ENCODE data around the gene IL17C. TPM values are rescaled to one million over a fixed set of nuclear protein-coding genes. Genes with fewer than 3 reads are reported as not detected.

The IL17C gene
- total RNA-seq (under 1 TPM in 3 of 5 donors, not detected in 2; 0.35 to 0.93 (median 0.39) TPM), total RNA-seq (0 to 0.85 (median 0.09) reads per million in 29 experiments)
- 0.29 TPM for total RNA-seq (2013)

- H3K27me3 ChIP-seq (replicated peaks in 1 of 2; ENCODE audit: control insufficient read depth in 2 of 2, extremely low read depth in 1 of 2, insufficient read depth in 2 of 2, low read length in 1 of 2): peaks cover 0 to 60% of the 10 kb centered on the region in 2 experiments
- POLR2A ChIA-PET: no interaction called here
- H3K36me3 Mint-ChIP-seq: peaks cover 3% of the 10 kb centered on the region
- peaks cover 8 to 17% of the 10 kb centered on the region in 2 donors for H3K27me3 Mint-ChIP-seq
- H3K4me3 Mint-ChIP-seq: peak within 1 kb of the TSS in 2 of 3 donors; percentile 25 to 64
- WGBS (ENCODE audit: insufficient coverage): 29% methylated on average over 23 of the region's 27 CpGs
- peaks cover 33 to 53% (median 42%) of the 10 kb centered on the region in 3 donors for H3K4me1 Mint-ChIP-seq
- peak in 13 of 35 experiments; percentile 16 to 51 (median 31) for DNase-seq
- peaks cover 16 to 79% of the 10 kb centered on the region in 2 experiments for H3K4me1 ChIP-seq (ENCODE audit: control insufficient read depth in 1 of 2, extremely low read depth in 1 of 2, insufficient read depth in 2 of 2, low read length in 2 of 2)
- H3K4me3 ChIP-seq (ENCODE audit: control insufficient read depth in 1 of 2, extremely low read depth in 1 of 2, low read length in 1 of 2): peak within 1 kb of the TSS; percentile 5 to 12
- no peaks in the 10 kb centered on the region for H3K9me3 Mint-ChIP-seq
- H3K9me3 ChIP-seq: no peaks in the 10 kb centered on the region
- peaks cover 0 to 1% of the 10 kb centered on the region in 2 donors for H3K36me3 ChIP-seq (ENCODE audit: control insufficient read depth in 2 of 2, extremely low read depth in 1 of 2, insufficient read depth in 1 of 2, low read length in 1 of 2)
- H3K27ac ChIP-seq (ENCODE audit: low read length): peak within 1 kb of the TSS; percentile 78
- peak within 1 kb of the TSS; percentile 51 to 66 for H3K27ac Mint-ChIP-seq
- CTCF ChIA-PET: interaction anchor here in 1 of 2 donors (2.4 kb wide), 1 partner anchor 19 kb away, joined by 23 read pairs; no protein-coding TSS in a partner anchor
- ATAC-seq (replicated peaks in 1 of 4): peak in 1 of 4 experiments; percentile 9
Measured at GRCh38 chr16:88638323-88639230, at the start of gene IL17C. Gene IL17C (plus strand): TSS chr16:88638572. CDS start chr16:88638642, 70 bp downstream.

GRCh38 chr16:88588754-88589153 is 49.6 kb upstream of the IL17C start:
- 68% methylated on average over 3 of the region's 6 CpGs for WGBS (ENCODE audit: insufficient coverage)
- Mint-ChIP-seq H3K4me3 (peak overlapping the region in 1 of 3 donors; percentile 31), H3K9me3 (no peaks in the 10 kb centered on the region), H3K27ac (peak overlapping the region; percentile 66 to 88), H3K36me3 (peaks cover 52% of the 10 kb centered on the region), H3K4me1 (peaks cover 40 to 53% (median 44%) of the 10 kb centered on the region in 3 donors), H3K27me3 (no peaks in the 10 kb centered on the region)
- H3K4me3 ChIP-seq (ENCODE audit: control insufficient read depth in 1 of 2, extremely low read depth in 1 of 2, low read length in 1 of 2): no peak overlapping the region
- H3K4me1 ChIP-seq (ENCODE audit: control insufficient read depth in 1 of 2, extremely low read depth in 1 of 2, insufficient read depth in 2 of 2, low read length in 2 of 2): peaks cover 0 to 34% of the 10 kb centered on the region in 2 experiments
- CTCF ChIA-PET: no interaction called here
- no peaks in the 10 kb centered on the region for H3K27me3 ChIP-seq (replicated peaks in 1 of 2; ENCODE audit: control insufficient read depth in 2 of 2, extremely low read depth in 1 of 2, insufficient read depth in 2 of 2, low read length in 1 of 2)
- H3K36me3 ChIP-seq (ENCODE audit: control insufficient read depth in 2 of 2, extremely low read depth in 1 of 2, insufficient read depth in 1 of 2, low read length in 1 of 2): peaks cover 25 to 62% of the 10 kb centered on the region in 2 donors
- no peaks in the 10 kb centered on the region for H3K9me3 ChIP-seq
- POLR2A ChIA-PET: no interaction called here
- DNase-seq (peak in 1 of 35 experiments; percentile 14), ATAC-seq (replicated peaks in 1 of 4) (peak; percentile 42 to 73 (median 56))
- H3K27ac ChIP-seq (ENCODE audit: low read length): peak overlapping the region; percentile 44

GRCh38 chr16:88589441-88589840 is 48.9 kb upstream of the IL17C start:
- ATAC-seq (replicated peaks in 1 of 4) (peak in 1 of 4 experiments; percentile 37), DNase-seq (no peak)
- Mint-ChIP-seq H3K27me3 (no peaks in the 10 kb centered on the region), H3K9me3 (no peaks in the 10 kb centered on the region), H3K4me3 (no peak overlapping the region), H3K36me3 (peaks cover 52% of the 10 kb centered on the region), H3K4me1 (peaks cover 39 to 52% (median 44%) of the 10 kb centered on the region in 3 donors), H3K27ac (peak overlapping the region; percentile 66 to 88)
- Histone ChIP-seq H3K4me1 (ENCODE audit: control insufficient read depth in 1 of 2, extremely low read depth in 1 of 2, insufficient read depth in 2 of 2, low read length in 2 of 2) (peaks cover 0 to 34% of the 10 kb centered on the region in 2 experiments), H3K9me3 (no peaks in the 10 kb centered on the region), H3K27me3 (replicated peaks in 1 of 2; ENCODE audit: control insufficient read depth in 2 of 2, extremely low read depth in 1 of 2, insufficient read depth in 2 of 2, low read length in 1 of 2) (no peaks in the 10 kb centered on the region), H3K4me3 (ENCODE audit: control insufficient read depth in 1 of 2, extremely low read depth in 1 of 2, low read length in 1 of 2) (no peak overlapping the region), H3K27ac (ENCODE audit: low read length) (peak overlapping the region; percentile 22), H3K36me3 (ENCODE audit: control insufficient read depth in 2 of 2, extremely low read depth in 1 of 2, insufficient read depth in 1 of 2, low read length in 1 of 2) (peaks cover 25 to 69% of the 10 kb centered on the region in 2 donors)
- WGBS (ENCODE audit: insufficient coverage): 81% methylated on average over 11 of the region's 11 CpGs
- CTCF ChIA-PET: interaction anchor here in 1 of 2 donors (0.7 kb wide), 1 partner anchor 31 kb away, joined by 4 read pairs; no protein-coding TSS in a partner anchor
- POLR2A ChIA-PET: no interaction called here

DNA sequence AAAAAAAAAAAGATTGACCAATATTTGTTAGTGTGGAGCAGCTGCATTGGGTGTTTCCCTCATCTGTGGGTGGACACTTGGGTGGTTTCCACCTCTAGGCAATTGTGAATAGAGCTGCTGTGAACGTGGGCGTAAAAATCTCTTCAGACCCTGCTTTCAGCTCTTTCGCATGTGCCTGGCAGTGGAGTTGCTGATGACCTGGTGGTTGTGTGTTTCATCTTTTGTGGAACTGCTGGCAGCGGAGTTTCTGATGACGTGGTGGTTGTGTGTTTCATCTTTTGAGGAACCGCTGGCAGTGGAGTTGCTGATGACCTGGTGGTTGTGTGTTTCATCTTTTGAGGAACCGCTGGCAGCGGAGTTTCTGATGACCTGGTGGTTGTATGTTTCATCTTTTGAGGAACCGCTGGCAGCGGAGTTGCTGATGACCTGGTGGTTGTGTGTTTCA is 46.8 kb upstream of the IL17C start:
- peaks cover 0 to 25% of the 10 kb centered on the region in 2 experiments for H3K4me1 ChIP-seq (ENCODE audit: control insufficient read depth in 1 of 2, extremely low read depth in 1 of 2, insufficient read depth in 2 of 2, low read length in 2 of 2)
- Mint-ChIP-seq H3K4me1 (peaks cover 25 to 46% (median 36%) of the 10 kb centered on the region in 3 donors), H3K4me3 (peak overlapping the region in 1 of 3 donors; percentile 34), H3K36me3 (peaks cover 51% of the 10 kb centered on the region), H3K27me3 (no peaks in the 10 kb centered on the region), H3K27ac (peak overlapping the region; percentile 43 to 84), H3K9me3 (no peaks in the 10 kb centered on the region)
- no peak overlapping the region for H3K27ac ChIP-seq (ENCODE audit: low read length)
- CTCF ChIA-PET: interaction anchor here in 1 of 2 donors (0.6 kb wide), 1 partner anchor 17 kb away, joined by 3 read pairs; no protein-coding TSS in a partner anchor
- DNase-seq (peak in 4 of 35 experiments; percentile 6 to 37 (median 14)), ATAC-seq (replicated peaks in 1 of 4) (peak in 1 of 4 experiments; percentile 34)
- H3K9me3 ChIP-seq: no peaks in the 10 kb centered on the region
- H3K27me3 ChIP-seq (replicated peaks in 1 of 2; ENCODE audit: control insufficient read depth in 2 of 2, extremely low read depth in 1 of 2, insufficient read depth in 2 of 2, low read length in 1 of 2): no peaks in the 10 kb centered on the region
- WGBS (ENCODE audit: insufficient coverage): 50% methylated on average over 9 of the region's 10 CpGs
- POLR2A ChIA-PET: no interaction called here
- no peak overlapping the region for H3K4me3 ChIP-seq (ENCODE audit: control insufficient read depth in 1 of 2, extremely low read depth in 1 of 2, low read length in 1 of 2)
- H3K36me3 ChIP-seq (ENCODE audit: control insufficient read depth in 2 of 2, extremely low read depth in 1 of 2, insufficient read depth in 1 of 2, low read length in 1 of 2): peaks cover 22 to 62% of the 10 kb centered on the region in 2 donors

DNA sequence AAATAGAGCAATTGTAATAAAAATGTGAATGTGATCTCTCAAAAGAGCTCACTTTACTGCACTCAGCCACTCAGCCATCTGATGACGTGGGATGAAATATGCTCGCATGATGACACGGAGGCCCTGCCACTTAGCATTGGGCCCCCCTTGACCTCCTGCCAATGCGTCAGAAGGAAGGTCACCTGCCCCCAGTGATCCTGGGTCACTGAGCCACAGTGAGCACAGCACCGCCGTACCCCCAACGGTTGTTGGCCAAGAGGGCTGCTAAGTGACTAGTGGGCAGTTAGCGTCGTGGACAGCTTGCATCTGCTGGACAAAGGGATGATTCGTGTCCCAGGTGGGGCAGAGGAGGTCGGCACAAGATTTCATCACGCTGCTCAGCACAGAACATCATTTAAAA is 45.3 kb upstream of the IL17C start:
- Histone ChIP-seq H3K9me3 (no peaks in the 10 kb centered on the region), H3K27me3 (replicated peaks in 1 of 2; ENCODE audit: control insufficient read depth in 2 of 2, extremely low read depth in 1 of 2, insufficient read depth in 2 of 2, low read length in 1 of 2) (no peaks in the 10 kb centered on the region), H3K4me3 (ENCODE audit: control insufficient read depth in 1 of 2, extremely low read depth in 1 of 2, low read length in 1 of 2) (no peak overlapping the region), H3K4me1 (ENCODE audit: control insufficient read depth in 1 of 2, extremely low read depth in 1 of 2, insufficient read depth in 2 of 2, low read length in 2 of 2) (peaks cover 0 to 22% of the 10 kb centered on the region in 2 experiments), H3K27ac (ENCODE audit: low read length) (no peak overlapping the region), H3K36me3 (ENCODE audit: control insufficient read depth in 2 of 2, extremely low read depth in 1 of 2, insufficient read depth in 1 of 2, low read length in 1 of 2) (peaks cover 18 to 47% of the 10 kb centered on the region in 2 donors)
- Mint-ChIP-seq H3K4me3 (no peak overlapping the region), H3K27me3 (no peaks in the 10 kb centered on the region), H3K36me3 (peaks cover 41% of the 10 kb centered on the region), H3K27ac (no peak overlapping the region), H3K9me3 (no peaks in the 10 kb centered on the region), H3K4me1 (peaks cover 29 to 39% (median 29%) of the 10 kb centered on the region in 3 donors)
- ATAC-seq (replicated peaks in 1 of 4) (no peak), DNase-seq (no peak)
- 99% methylated on average over 9 of the region's 12 CpGs for WGBS (ENCODE audit: insufficient coverage)
- ChIA-PET CTCF (no interaction called here), POLR2A (no interaction called here)

GRCh38 chr16:88593489-88593888 is 44.9 kb upstream of the IL17C start:
- H3K27me3 Mint-ChIP-seq: no peaks in the 10 kb centered on the region
- H3K27ac ChIP-seq (ENCODE audit: low read length): no peak overlapping the region
- no peak overlapping the region for H3K4me3 ChIP-seq (ENCODE audit: control insufficient read depth in 1 of 2, extremely low read depth in 1 of 2, low read length in 1 of 2)
- no peak for DNase-seq
- H3K4me1 Mint-ChIP-seq: peaks cover 25 to 34% (median 28%) of the 10 kb centered on the region in 3 donors
- no peaks in the 10 kb centered on the region for H3K9me3 Mint-ChIP-seq
- WGBS (ENCODE audit: insufficient coverage): 95% methylated on average over 11 of the region's 11 CpGs
- peaks cover 37% of the 10 kb centered on the region for H3K36me3 Mint-ChIP-seq
- ChIA-PET CTCF (no interaction called here), POLR2A (no interaction called here)
- H3K9me3 ChIP-seq: no peaks in the 10 kb centered on the region
- peaks cover 0 to 18% of the 10 kb centered on the region in 2 experiments for H3K4me1 ChIP-seq (ENCODE audit: control insufficient read depth in 1 of 2, extremely low read depth in 1 of 2, insufficient read depth in 2 of 2, low read length in 2 of 2)
- H3K27me3 ChIP-seq (replicated peaks in 1 of 2; ENCODE audit: control insufficient read depth in 2 of 2, extremely low read depth in 1 of 2, insufficient read depth in 2 of 2, low read length in 1 of 2): no peaks in the 10 kb centered on the region
- no peak overlapping the region for H3K4me3 Mint-ChIP-seq
- H3K36me3 ChIP-seq (ENCODE audit: control insufficient read depth in 2 of 2, extremely low read depth in 1 of 2, insufficient read depth in 1 of 2, low read length in 1 of 2): peaks cover 16 to 47% of the 10 kb centered on the region in 2 donors
- no peak for ATAC-seq (replicated peaks in 1 of 4)
- no peak overlapping the region for H3K27ac Mint-ChIP-seq
